RWPE1 (cell line): ENCODE measurements around the gene STYK1.
"Not testable (repeated sequence)": the region's sequence is repeated elsewhere in the genome, so short reads cannot be mapped to it uniquely, and the experiment has no call there.

Experiments
- CTCF ChIA-PET: fragments of 350-600 bp; sonication (Branson Sonifier 250); formaldehyde crosslinking; extraction: SDS; loops from one replicate; lab custom pipeline; 2021; lab: Yijun Ruan, JAX
- POLR2A ChIA-PET: fragments of 400-600 bp; formaldehyde crosslinking; extraction: SDS; loops from one replicate; lab custom pipeline; 2020; ENCODE audit warnings: antibody characterized with exemption; ENCODE audit not compliant: low non-redundant PET; lab: Yijun Ruan, JAX
- DNase-seq: peaks from one replicate; pipeline ENCODE4 v3.0.0; 2012; ENCODE audit warnings: low spot score
- H3K27ac ChIP-seq: fragments of 450-650 bp; 2 replicates; pipeline ENCODE4 v1.5.1; 2017
- CTCF ChIP-seq: fragments of 450-650 bp; conservative IDR thresholded peaks from 2 replicates; pipeline ENCODE4 v1.5.1; 2017; ENCODE audit warnings: low read depth, mild to moderate bottlenecking

The STYK1 gene

GRCh38 chr12:10652192-10652591 lies 21.7 kb downstream of the STYK1 start:
- CTCF ChIA-PET, result no interaction called here
- POLR2A ChIA-PET, result no interaction called here
- no peak for DNase-seq
- no peak overlapping the region for H3K27ac ChIP-seq
- TF ChIP-seq CTCF, result no peak

DNA sequence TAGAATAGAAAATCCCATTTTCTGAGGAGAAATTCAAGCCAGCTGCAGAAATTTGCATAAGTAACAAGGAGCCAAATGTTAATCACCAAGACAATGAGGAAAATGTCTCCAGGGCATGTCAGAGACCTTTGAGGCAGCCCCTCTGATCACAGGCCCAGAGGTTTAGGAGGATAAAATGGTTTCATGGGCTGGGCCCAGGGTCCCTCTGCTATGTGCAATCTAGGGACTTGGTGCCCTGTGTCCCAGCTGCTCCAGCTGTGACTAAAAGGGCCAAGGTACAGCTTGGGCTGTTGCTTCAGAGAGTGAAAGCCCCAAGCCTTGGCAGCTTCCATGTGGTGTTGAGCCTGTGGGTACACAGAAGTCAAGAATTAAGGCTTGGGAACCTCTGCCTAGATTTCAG lies 27.3 kb downstream of the STYK1 start:
- DNase-seq, H3K27ac ChIP-seq, CTCF ChIA-PET, POLR2A ChIA-PET: not testable (repeated sequence)

DNA sequence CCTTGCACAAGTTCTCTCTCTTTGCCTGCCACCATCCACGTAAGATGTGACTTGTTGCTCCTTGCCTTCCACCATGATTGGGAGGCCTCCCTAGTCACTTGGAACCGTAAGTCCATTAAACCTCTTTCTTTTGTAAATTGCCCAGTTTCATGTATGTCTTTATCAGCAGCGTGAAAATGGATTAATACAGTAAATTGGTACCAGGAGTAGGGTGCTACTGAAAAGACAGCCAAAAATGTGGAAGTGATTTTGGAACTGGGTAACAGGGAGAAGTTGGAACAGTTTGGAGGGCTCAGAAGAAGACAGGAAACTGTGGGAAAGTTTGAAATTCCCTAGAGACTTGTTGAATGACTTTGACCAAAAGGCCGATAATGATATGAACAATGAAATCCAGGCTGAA lies 27.9 kb downstream of the STYK1 start:
- no peak for TF ChIP-seq CTCF
- DNase-seq, result no peak
- CTCF ChIA-PET, result no interaction called here
- POLR2A ChIA-PET, result no interaction called here
- H3K27ac ChIP-seq, result no peak overlapping the region

GRCh38 chr12:10641735-10642500 lies 31.9 kb downstream of the STYK1 start:
- TF ChIP-seq CTCF, result no peak
- CTCF ChIA-PET, result no interaction called here
- peak; percentile 13 for DNase-seq
- POLR2A ChIA-PET, result no interaction called here
- H3K27ac ChIP-seq, result no peak overlapping the region

GRCh38 chr12:10638728-10639127 lies 35.1 kb downstream of the STYK1 start:
- no peak overlapping the region for H3K27ac ChIP-seq
- no peak for DNase-seq
- no peak for TF ChIP-seq CTCF
- POLR2A ChIA-PET, result no interaction called here
- CTCF ChIA-PET, result no interaction called here

- ChIA-PET CTCF (no interaction called here), POLR2A (no interaction called here)
- DNase-seq, result no peak
- TF ChIP-seq CTCF, result no peak
- no peak overlapping the region for H3K27ac ChIP-seq
Measured at GRCh38 chr12:10636611-10637010, 37.2 kb downstream of the STYK1 start.

DNA sequence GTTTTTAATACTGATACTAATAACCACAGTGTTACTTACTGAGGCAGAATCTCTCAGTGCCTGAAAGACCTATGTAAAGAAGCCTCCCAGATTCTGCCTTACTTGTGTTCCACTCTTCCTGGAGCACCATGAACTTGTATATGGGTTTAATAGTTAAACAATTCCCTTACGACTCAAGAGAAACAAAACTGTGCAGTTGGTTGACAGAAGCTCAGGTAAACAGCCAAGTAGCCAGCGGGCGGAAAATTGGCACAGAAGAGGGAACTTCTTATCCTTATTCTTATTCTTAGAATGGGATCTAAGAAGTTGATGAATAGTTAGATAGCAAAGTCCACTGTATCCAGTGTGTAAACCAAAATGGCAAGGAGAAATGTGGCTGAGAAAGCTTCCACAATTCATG lies 37.7 kb downstream of the STYK1 start:
- H3K27ac ChIP-seq, result no peak overlapping the region
- POLR2A ChIA-PET, result no interaction called here
- CTCF ChIA-PET, result no interaction called here
- no peak for TF ChIP-seq CTCF
- DNase-seq, result no peak
